ENCODE measurements around the gene FOXP1. TPM values are rescaled to one million over a fixed set of nuclear protein-coding genes. Genes with fewer than 3 reads are reported as not detected.
"Not testable (repeated sequence)": the region's sequence is repeated elsewhere in the genome, so short reads cannot be mapped to it uniquely, and the experiment has no call there.

Gene FOXP1
- total RNA-seq, 2 donors from 2014 or later = 377 to 395 TPM

- ATAC-seq = no peak
- Mint-ChIP-seq H3K27ac (peak overlapping the region; percentile 95), H3K27me3 (no peaks in the 10 kb centered on the region), H3K4me1 (peaks cover 41% of the 10 kb centered on the region), H3K4me3 (peak overlapping the region; percentile 43), H3K36me3 (ENCODE audit: low read depth) (peaks cover 7% of the 10 kb centered on the region)
- DNase-seq = no peak
- H3K9me3 ChIP-seq (ENCODE audit: control insufficient read depth, low read length, poor library complexity, severe bottlenecking) = no peaks in the 10 kb centered on the region
These were observed 602.2 kb downstream of the FOXP1 start for GRCh38 chr3:70981231-70981880.

GRCh38 chr3:70980646-70981170 lies 602.8 kb downstream of the FOXP1 start:
- Mint-ChIP-seq H3K36me3 (ENCODE audit: low read depth) (peaks cover 6% of the 10 kb centered on the region), H3K27me3 (no peaks in the 10 kb centered on the region), H3K4me1 (peaks cover 41% of the 10 kb centered on the region), H3K27ac (peak overlapping the region; percentile 95), H3K4me3 (peak overlapping the region; percentile 28)
- no peaks in the 10 kb centered on the region for H3K9me3 ChIP-seq (ENCODE audit: control insufficient read depth, low read length, poor library complexity, severe bottlenecking)
- no peak for DNase-seq
- peak; percentile 52 for ATAC-seq

- Mint-ChIP-seq H3K27ac (peak overlapping the region; percentile 95), H3K4me1 (peaks cover 41% of the 10 kb centered on the region), H3K27me3 (no peaks in the 10 kb centered on the region), H3K4me3 (peak overlapping the region; percentile 21), H3K36me3 (ENCODE audit: low read depth) (peaks cover 6% of the 10 kb centered on the region)
- no peaks in the 10 kb centered on the region for H3K9me3 ChIP-seq (ENCODE audit: control insufficient read depth, low read length, poor library complexity, severe bottlenecking)
- ATAC-seq (no peak), DNase-seq (no peak)
These were observed 603.4 kb downstream of the FOXP1 start for GRCh38 chr3:70979983-70980645.

- H3K9me3 ChIP-seq (ENCODE audit: control insufficient read depth, low read length, poor library complexity, severe bottlenecking) = no peaks in the 10 kb centered on the region
- Mint-ChIP-seq H3K36me3 (ENCODE audit: low read depth) (peaks cover 6% of the 10 kb centered on the region), H3K4me1 (peaks cover 24% of the 10 kb centered on the region), H3K27ac (no peak overlapping the region), H3K4me3 (no peak overlapping the region), H3K27me3 (no peaks in the 10 kb centered on the region)
- DNase-seq = no peak
- ATAC-seq = no peak
These were observed 605.8 kb downstream of the FOXP1 start for GRCh38 chr3:70977712-70978111.

GRCh38 chr3:70975981-70976380 lies 607.5 kb downstream of the FOXP1 start:
- not testable (repeated sequence) for DNase-seq; ATAC-seq; H3K4me3 Mint-ChIP-seq; H3K27ac Mint-ChIP-seq; H3K36me3 Mint-ChIP-seq (ENCODE audit: low read depth); H3K9me3 ChIP-seq (ENCODE audit: control insufficient read depth, low read length, poor library complexity, severe bottlenecking); H3K27me3 Mint-ChIP-seq
- peaks cover 14% of the 10 kb centered on the region for H3K4me1 Mint-ChIP-seq

- ATAC-seq = no peak
- no peak overlapping the region for H3K4me3 Mint-ChIP-seq
- H3K9me3 ChIP-seq (ENCODE audit: control insufficient read depth, low read length, poor library complexity, severe bottlenecking) = no peaks in the 10 kb centered on the region
- H3K4me1 Mint-ChIP-seq = peaks cover 15% of the 10 kb centered on the region
- peaks cover 11% of the 10 kb centered on the region for H3K36me3 Mint-ChIP-seq (ENCODE audit: low read depth)
- no peak for DNase-seq
- peak overlapping the region; percentile 27 for H3K27ac Mint-ChIP-seq
- H3K27me3 Mint-ChIP-seq = no peaks in the 10 kb centered on the region
These were observed 608.8 kb downstream of the FOXP1 start for GRCh38 chr3:70974747-70975146.

GRCh38 chr3:70973558-70973957 lies 610.0 kb downstream of the FOXP1 start:
- peaks cover 15% of the 10 kb centered on the region for H3K36me3 Mint-ChIP-seq (ENCODE audit: low read depth)
- no peak overlapping the region for H3K4me3 Mint-ChIP-seq
- H3K27me3 Mint-ChIP-seq = no peaks in the 10 kb centered on the region
- ATAC-seq = no peak
- H3K27ac Mint-ChIP-seq = no peak overlapping the region
- H3K4me1 Mint-ChIP-seq = peaks cover 14% of the 10 kb centered on the region
- no peak for DNase-seq
- no peaks in the 10 kb centered on the region for H3K9me3 ChIP-seq (ENCODE audit: control insufficient read depth, low read length, poor library complexity, severe bottlenecking)

- DNase-seq (no peak), ATAC-seq (no peak)
- H3K4me3 Mint-ChIP-seq = no peak overlapping the region
- H3K9me3 ChIP-seq (ENCODE audit: control insufficient read depth, low read length, poor library complexity, severe bottlenecking) = no peaks in the 10 kb centered on the region
- H3K27ac Mint-ChIP-seq = no peak overlapping the region
- H3K36me3 Mint-ChIP-seq (ENCODE audit: low read depth) = peaks cover 15% of the 10 kb centered on the region
- H3K27me3 Mint-ChIP-seq = no peaks in the 10 kb centered on the region
- peaks cover 14% of the 10 kb centered on the region for H3K4me1 Mint-ChIP-seq
These were observed 610.7 kb downstream of the FOXP1 start for GRCh38 chr3:70972855-70973254.

- Mint-ChIP-seq H3K4me3 (no peak overlapping the region), H3K27ac (peak overlapping the region; percentile 70), H3K27me3 (no peaks in the 10 kb centered on the region), H3K36me3 (ENCODE audit: low read depth) (peaks cover 11% of the 10 kb centered on the region), H3K4me1 (peaks cover 8% of the 10 kb centered on the region)
- DNase-seq (no peak), ATAC-seq (no peak)
- H3K9me3 ChIP-seq (ENCODE audit: control insufficient read depth, low read length, poor library complexity, severe bottlenecking) = no peaks in the 10 kb centered on the region
These were observed 612.6 kb downstream of the FOXP1 start for GRCh38 chr3:70970952-70971351.

- ATAC-seq (no peak), DNase-seq (no peak)
- peaks cover 14% of the 10 kb centered on the region for H3K36me3 Mint-ChIP-seq (ENCODE audit: low read depth)
- peaks cover 8% of the 10 kb centered on the region for H3K4me1 Mint-ChIP-seq
- H3K27me3 Mint-ChIP-seq = no peaks in the 10 kb centered on the region
- no peak overlapping the region for H3K4me3 Mint-ChIP-seq
- H3K9me3 ChIP-seq (ENCODE audit: control insufficient read depth, low read length, poor library complexity, severe bottlenecking) = no peaks in the 10 kb centered on the region
- H3K27ac Mint-ChIP-seq = peak overlapping the region; percentile 70
These were observed 613.4 kb downstream of the FOXP1 start for GRCh38 chr3:70970171-70970570.

- no peaks in the 10 kb centered on the region for H3K9me3 ChIP-seq (ENCODE audit: control insufficient read depth, low read length, poor library complexity, severe bottlenecking)
- Mint-ChIP-seq H3K27ac (no peak overlapping the region), H3K4me3 (peak overlapping the region; percentile 2), H3K36me3 (ENCODE audit: low read depth) (peaks cover 7% of the 10 kb centered on the region), H3K27me3 (no peaks in the 10 kb centered on the region), H3K4me1 (no peaks in the 10 kb centered on the region)
- DNase-seq = no peak
- ATAC-seq = no peak
These were observed 619.9 kb downstream of the FOXP1 start for GRCh38 chr3:70963431-70964275.

- Mint-ChIP-seq H3K36me3 (ENCODE audit: low read depth) (peaks cover 6% of the 10 kb centered on the region), H3K4me3 (no peak overlapping the region)
These were observed 623.8 kb downstream of the FOXP1 start for GRCh38 chr3:70959506-70960291.

More at GRCh38 chr3:70959506-70960291, 623.8 kb downstream of the FOXP1 start:
- H3K9me3 ChIP-seq (ENCODE audit: control insufficient read depth, low read length, poor library complexity, severe bottlenecking) = no peaks in the 10 kb centered on the region
- no peak for DNase-seq
- H3K27ac Mint-ChIP-seq = peak overlapping the region; percentile 39
- no peaks in the 10 kb centered on the region for H3K27me3 Mint-ChIP-seq
- ATAC-seq = no peak
- H3K4me1 Mint-ChIP-seq = no peaks in the 10 kb centered on the region
